IMR-90 (cell line): ENCODE measurements around the gene ARHGEF2.

Experiments
- ELK1 ChIP-seq: fragments of 150-350 bp; IDR thresholded peaks from 2 replicates; pipeline ENCODE4 v1.6.1; 2016; ENCODE audit warnings: low read depth, mild to moderate bottlenecking, low read length, moderate library complexity, borderline replicate concordance
- MAFK ChIP-seq: IDR thresholded peaks from 2 replicates; pipeline ENCODE4 v1.6.1; 2012; ENCODE audit warnings: low read depth, low read length, improper control_type of control experiment
- MXI1 ChIP-seq: IDR thresholded peaks from 2 replicates; pipeline ENCODE4 v1.6.1; 2012; ENCODE audit warnings: low read depth, mild to moderate bottlenecking, low read length, moderate library complexity, borderline replicate concordance
- POLR2A ChIP-seq: IDR thresholded peaks from 2 replicates; pipeline ENCODE4 v1.6.1; 2012; ENCODE audit warnings: mild to moderate bottlenecking, low read depth, low read length
- RAD21 ChIP-seq: IDR thresholded peaks from 2 replicates; pipeline ENCODE4 v1.6.1; 2012; ENCODE audit warnings: low read length, improper control_type of control experiment
- RCOR1 ChIP-seq: IDR thresholded peaks from 2 replicates; pipeline ENCODE4 v1.6.1; 2012; ENCODE audit warnings: mild to moderate bottlenecking, low read length, improper control_type of control experiment; ENCODE audit not compliant: insufficient replicate concordance
- RFX5 ChIP-seq: IDR thresholded peaks from 2 replicates; pipeline ENCODE4 v1.8.0; 2012; ENCODE audit warnings: low read depth, mild to moderate bottlenecking, low read length, moderate library complexity
- SMC3 ChIP-seq: fragments of 150-350 bp; IDR thresholded peaks from 2 replicates; pipeline ENCODE4 v1.6.1; 2016; ENCODE audit warnings: low read depth, mild to moderate bottlenecking, antibody characterized with exemption, low read length, moderate library complexity
- USF2 ChIP-seq: fragments of 150-350 bp; IDR thresholded peaks from 2 replicates; pipeline ENCODE4 v1.6.1; 2017; ENCODE audit warnings: mild to moderate bottlenecking, antibody characterized with exemption, low read length, low read depth
- TF ChIP-seq, protein P1 (sequence below): conservative IDR thresholded peaks from 2 replicates; pipeline ENCODE4 v1.5.1; 2012; ENCODE audit warnings: mild to moderate bottlenecking, low read depth, low read length, improper control_type of control experiment

- TF ChIP-seq, protein P1, sequence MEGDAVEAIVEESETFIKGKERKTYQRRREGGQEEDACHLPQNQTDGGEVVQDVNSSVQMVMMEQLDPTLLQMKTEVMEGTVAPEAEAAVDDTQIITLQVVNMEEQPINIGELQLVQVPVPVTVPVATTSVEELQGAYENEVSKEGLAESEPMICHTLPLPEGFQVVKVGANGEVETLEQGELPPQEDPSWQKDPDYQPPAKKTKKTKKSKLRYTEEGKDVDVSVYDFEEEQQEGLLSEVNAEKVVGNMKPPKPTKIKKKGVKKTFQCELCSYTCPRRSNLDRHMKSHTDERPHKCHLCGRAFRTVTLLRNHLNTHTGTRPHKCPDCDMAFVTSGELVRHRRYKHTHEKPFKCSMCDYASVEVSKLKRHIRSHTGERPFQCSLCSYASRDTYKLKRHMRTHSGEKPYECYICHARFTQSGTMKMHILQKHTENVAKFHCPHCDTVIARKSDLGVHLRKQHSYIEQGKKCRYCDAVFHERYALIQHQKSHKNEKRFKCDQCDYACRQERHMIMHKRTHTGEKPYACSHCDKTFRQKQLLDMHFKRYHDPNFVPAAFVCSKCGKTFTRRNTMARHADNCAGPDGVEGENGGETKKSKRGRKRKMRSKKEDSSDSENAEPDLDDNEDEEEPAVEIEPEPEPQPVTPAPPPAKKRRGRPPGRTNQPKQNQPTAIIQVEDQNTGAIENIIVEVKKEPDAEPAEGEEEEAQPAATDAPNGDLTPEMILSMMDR = peak; percentile 58
- TF ChIP-seq RAD21 (peak; percentile 70), MAFK (0 out of 2 replicates have a peak, but pooled peaks have one; percentile 16), RFX5 (no peak), POLR2A (no peak), USF2 (peak; percentile 67), MXI1 (peak; percentile 45; the same call in 1 of the 2 replicates), SMC3 (peak; percentile 63), RCOR1 (peak; percentile 66), ELK1 (no peak)
Measured at GRCh38 chr1:155961937-155962336, 16.4 kb downstream of the ARHGEF2 start.
